Measurements from ENCODE around the gene DIO3. TPM values are rescaled to one million over a fixed set of nuclear protein-coding genes. Genes with fewer than 3 reads are reported as not detected.

The DIO3 gene
- total RNA-seq, 1 donor from 2014 or later = 16.1 TPM

- Mint-ChIP-seq H3K36me3 (no peaks in the 10 kb centered on the region), H3K9me3 (no peaks in the 10 kb centered on the region), H3K27ac (no peak overlapping the region), H3K4me1 (ENCODE audit: unreplicated experiment) (no peaks in the 10 kb centered on the region), H3K27me3 (peaks cover 22% of the 10 kb centered on the region), H3K4me3 (no peak overlapping the region)
- TF ChIP-seq CTCF (conservative IDR thresholded peaks at IDR 0.05) = no peak
- peak; percentile 66 for DNase-seq (ENCODE audit: extremely low spot score, unreplicated experiment)
Measured at GRCh38 chr14:101601606-101602465, 40.5 kb downstream of the DIO3 start.

- no peaks in the 10 kb centered on the region for H3K36me3 Mint-ChIP-seq
- no peak overlapping the region for H3K4me3 Mint-ChIP-seq
- no peak for DNase-seq (ENCODE audit: extremely low spot score, unreplicated experiment)
- no peaks in the 10 kb centered on the region for H3K9me3 Mint-ChIP-seq
- H3K4me1 Mint-ChIP-seq (ENCODE audit: unreplicated experiment) = no peaks in the 10 kb centered on the region
- H3K27ac Mint-ChIP-seq = no peak overlapping the region
- H3K27me3 Mint-ChIP-seq = peaks cover 25% of the 10 kb centered on the region
- no peak for TF ChIP-seq CTCF (conservative IDR thresholded peaks at IDR 0.05)
Measured at GRCh38 chr14:101602466-101602840, 41.2 kb downstream of the DIO3 start.

- no peaks in the 10 kb centered on the region for H3K4me1 Mint-ChIP-seq (ENCODE audit: unreplicated experiment)
- H3K9me3 Mint-ChIP-seq = no peaks in the 10 kb centered on the region
- H3K4me3 Mint-ChIP-seq = no peak overlapping the region
- DNase-seq (ENCODE audit: extremely low spot score, unreplicated experiment) = no peak
- no peaks in the 10 kb centered on the region for H3K36me3 Mint-ChIP-seq
- no peak for TF ChIP-seq CTCF (conservative IDR thresholded peaks at IDR 0.05)
- H3K27ac Mint-ChIP-seq = no peak overlapping the region
- peaks cover 27% of the 10 kb centered on the region for H3K27me3 Mint-ChIP-seq
Measured at GRCh38 chr14:101603096-101603495, 41.8 kb downstream of the DIO3 start.

GRCh38 chr14:101604228-101604934 lies 43.1 kb downstream of the DIO3 start:
- TF ChIP-seq CTCF (conservative IDR thresholded peaks at IDR 0.05) = no peak
- H3K4me1 Mint-ChIP-seq (ENCODE audit: unreplicated experiment) = no peaks in the 10 kb centered on the region
- no peak overlapping the region for H3K27ac Mint-ChIP-seq
- H3K27me3 Mint-ChIP-seq = peaks cover 40% of the 10 kb centered on the region
- no peaks in the 10 kb centered on the region for H3K9me3 Mint-ChIP-seq
- DNase-seq (ENCODE audit: extremely low spot score, unreplicated experiment) = no peak
- no peak overlapping the region for H3K4me3 Mint-ChIP-seq
- no peaks in the 10 kb centered on the region for H3K36me3 Mint-ChIP-seq

GRCh38 chr14:101604935-101605780 lies 43.9 kb downstream of the DIO3 start:
- H3K9me3 Mint-ChIP-seq = no peaks in the 10 kb centered on the region
- peaks cover 43% of the 10 kb centered on the region for H3K27me3 Mint-ChIP-seq
- H3K36me3 Mint-ChIP-seq = no peaks in the 10 kb centered on the region
- no peak overlapping the region for H3K4me3 Mint-ChIP-seq
- no peak overlapping the region for H3K27ac Mint-ChIP-seq
- no peak for DNase-seq (ENCODE audit: extremely low spot score, unreplicated experiment)
- H3K4me1 Mint-ChIP-seq (ENCODE audit: unreplicated experiment) = no peaks in the 10 kb centered on the region
- no peak for TF ChIP-seq CTCF (conservative IDR thresholded peaks at IDR 0.05)
